Measurements from ENCODE around the gene P2RY11.

P2RY11 gene

DNA sequence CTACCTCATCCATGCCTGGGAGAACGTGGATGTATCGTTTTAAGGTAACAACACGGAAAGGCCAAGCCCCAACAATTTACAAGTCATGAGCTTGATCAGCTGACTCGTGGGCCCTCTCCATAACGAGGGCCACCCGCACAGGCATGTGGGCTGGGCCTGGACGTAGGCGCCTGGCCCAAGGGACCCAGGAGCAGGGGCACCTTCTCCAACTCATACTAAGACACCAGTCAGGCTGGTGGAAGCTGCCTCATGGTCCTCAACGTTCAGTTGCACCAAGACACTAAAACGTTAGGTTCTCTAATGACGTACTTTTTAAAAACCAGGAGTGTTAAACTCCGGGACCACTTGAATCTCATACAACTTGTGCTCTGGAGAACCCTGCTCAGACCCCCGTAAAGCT lies 30.0 kb downstream of the P2RY11 start:
- no peak for DNase-seq (ENCODE audit: low spot score)

- no peak for DNase-seq (ENCODE audit: low spot score)
Measured at GRCh38 chr19:10141973-10142372, 30.5 kb downstream of the P2RY11 start.

DNA sequence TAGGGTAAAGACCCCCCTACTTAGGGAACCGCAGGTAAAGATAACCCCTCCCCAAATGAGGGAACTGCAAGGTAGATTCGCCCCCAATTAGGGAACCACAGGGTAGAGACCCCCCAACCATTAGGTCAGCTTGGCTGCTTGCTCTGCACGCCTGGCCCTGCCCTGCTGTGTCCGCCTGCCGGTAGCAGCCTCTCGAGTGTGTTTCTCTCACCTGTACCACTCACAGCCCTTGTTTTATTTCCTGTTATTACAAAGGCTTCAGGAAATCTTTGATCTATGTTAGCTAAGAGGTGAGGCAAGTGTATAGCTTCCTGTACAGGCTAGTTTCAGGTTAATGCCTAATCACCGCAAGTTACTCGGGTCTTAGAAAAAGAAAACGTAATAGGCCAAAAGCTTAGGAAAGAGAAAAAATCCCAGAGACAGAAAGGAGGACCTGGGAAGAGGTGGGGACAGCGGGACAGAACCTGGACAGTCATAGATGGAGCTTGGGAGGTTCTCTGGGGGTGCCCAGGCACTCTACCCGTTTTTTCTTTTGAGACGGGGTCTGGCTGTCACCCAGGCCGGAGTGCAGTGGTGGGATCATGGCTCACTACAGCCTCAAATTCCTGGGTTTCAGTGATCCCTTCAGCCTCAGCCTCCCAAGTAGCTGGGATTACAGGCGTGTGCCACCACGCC lies 31.3 kb downstream of the P2RY11 start:
- DNase-seq (ENCODE audit: low spot score), result no peak

GRCh38 chr19:10143681-10144080 lies 32.2 kb downstream of the P2RY11 start:
- DNase-seq (ENCODE audit: low spot score), result no peak

DNA sequence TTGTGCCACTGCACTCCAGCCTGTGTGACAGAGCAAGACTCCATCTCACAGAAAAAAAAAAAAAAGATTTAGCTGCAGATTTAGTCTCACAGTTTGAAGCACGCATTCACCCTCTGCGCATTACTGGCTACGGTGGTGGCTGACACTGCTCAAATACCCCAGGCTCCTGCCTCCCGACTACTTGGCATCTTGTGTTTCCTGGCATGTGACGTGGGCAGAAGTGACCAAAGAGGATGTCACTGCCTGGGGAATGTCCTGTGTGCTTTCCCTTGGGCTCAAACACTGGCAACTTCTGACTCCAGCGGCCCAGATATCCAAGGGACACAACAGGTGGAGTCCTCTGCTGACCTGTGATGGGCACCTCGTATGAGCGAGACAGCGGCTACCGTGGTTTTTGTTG lies 32.9 kb downstream of the P2RY11 start:
- no peak for DNase-seq (ENCODE audit: low spot score)

- DNase-seq (ENCODE audit: low spot score), result no peak
Measured at GRCh38 chr19:10145031-10145430, 33.5 kb downstream of the P2RY11 start.

GRCh38 chr19:10146142-10146541 lies 34.6 kb downstream of the P2RY11 start:
- no peak for DNase-seq (ENCODE audit: low spot score)

DNA sequence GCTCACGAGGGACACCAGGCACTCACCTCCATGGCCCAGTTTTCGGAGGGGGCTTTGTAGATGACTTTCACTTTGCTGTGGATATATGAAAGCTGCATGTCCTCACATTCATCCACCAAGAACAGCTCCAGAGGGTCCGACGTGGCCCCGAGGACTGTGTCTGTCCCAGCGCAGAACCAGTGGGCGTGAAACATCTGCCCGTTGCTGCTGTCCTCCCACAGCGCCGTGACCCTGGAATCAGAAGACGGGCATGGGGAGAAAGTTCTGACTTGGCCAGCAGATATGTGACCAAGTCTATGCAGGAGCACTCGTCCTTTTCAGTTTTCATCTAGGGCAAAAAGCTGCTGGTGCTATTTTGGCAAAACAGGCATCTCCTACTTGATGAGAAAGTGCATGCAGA lies 37.9 kb downstream of the P2RY11 start:
- DNase-seq (ENCODE audit: low spot score), result no peak

DNA sequence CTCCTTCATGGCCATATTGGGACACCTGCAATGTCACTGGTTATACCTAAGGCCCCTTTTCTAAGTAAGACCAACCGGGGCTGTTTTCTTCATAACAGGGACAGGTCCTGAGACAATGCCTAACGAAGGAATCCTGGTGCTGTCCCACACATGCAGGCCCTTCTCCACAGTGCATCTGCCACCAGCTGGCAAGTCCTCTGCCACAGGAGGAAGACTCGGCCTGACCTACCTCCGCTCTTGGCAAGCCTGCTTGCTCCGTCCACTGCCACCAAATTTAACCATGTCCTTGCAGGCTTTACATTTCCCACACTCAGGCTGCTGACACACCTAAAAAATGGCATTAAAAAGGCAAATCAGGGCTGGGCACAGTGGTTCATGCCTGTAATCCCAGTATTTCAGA lies 40.0 kb downstream of the P2RY11 start:
- DNase-seq (ENCODE audit: low spot score), result no peak

- no peak for DNase-seq (ENCODE audit: low spot score)
Measured at GRCh38 chr19:10152100-10152499, 40.6 kb downstream of the P2RY11 start.

- DNase-seq (ENCODE audit: low spot score), result no peak
Measured at GRCh38 chr19:10155839-10156238, 44.3 kb downstream of the P2RY11 start.

- no peak for DNase-seq (ENCODE audit: low spot score)
Measured at GRCh38 chr19:10158071-10158470, 46.6 kb downstream of the P2RY11 start.

- DNase-seq (ENCODE audit: low spot score), result no peak
Measured at GRCh38 chr19:10158485-10158884, 47.0 kb downstream of the P2RY11 start.

DNA sequence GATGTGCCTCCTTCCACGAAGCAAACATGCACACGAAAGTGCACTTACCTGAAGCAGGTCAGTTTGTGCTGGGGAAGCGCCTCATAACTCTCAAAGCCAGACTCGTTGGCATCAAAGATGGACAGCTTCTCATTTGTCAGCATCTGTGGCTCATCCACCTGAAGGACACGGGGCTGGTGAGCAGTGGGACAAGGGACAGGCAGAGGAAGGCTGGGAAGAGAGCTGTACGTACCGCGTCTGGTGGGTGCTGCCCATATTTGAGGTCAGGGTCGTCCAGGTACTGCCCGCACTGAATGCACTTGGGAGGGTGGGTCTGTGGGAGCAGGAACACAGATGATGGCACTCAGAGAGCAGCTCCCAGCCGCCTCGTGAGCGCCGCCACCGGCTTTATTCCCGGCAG lies 48.1 kb downstream of the P2RY11 start:
- DNase-seq (ENCODE audit: low spot score), result no peak

DNA sequence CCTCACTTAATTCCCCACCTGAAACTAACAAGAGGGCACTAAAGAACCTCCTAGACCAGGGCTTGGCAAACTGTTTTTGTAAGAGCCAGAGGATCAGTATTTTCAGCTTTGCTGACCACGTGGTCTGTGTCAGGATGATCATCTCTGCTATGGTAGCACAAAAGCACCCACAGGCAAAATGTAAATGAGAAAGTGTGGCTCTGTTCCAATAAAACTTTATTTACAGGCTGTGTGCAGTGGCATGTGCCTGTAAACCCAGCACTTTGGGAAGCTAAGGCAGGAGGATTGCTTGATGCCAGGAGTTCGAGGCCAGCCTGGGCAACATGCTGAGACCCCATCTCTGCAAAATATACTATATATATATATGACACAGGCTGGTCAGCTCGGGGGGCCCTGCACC lies 52.0 kb downstream of the P2RY11 start:
- DNase-seq (ENCODE audit: low spot score), result no peak
